HL-60 (cell line): ENCODE measurements around the gene PTPRD.

ENCODE experiments used
- DNase-seq, 2 experiments: peaks; one replicate each; pipeline ENCODE4 v3.0.0-alpha.2; 2010 to 2020; ENCODE audit warnings: low read depth in 1 of 2, low spot score in 1 of 2
- H3K27ac ChIP-seq: fragments of 250-450 bp; sonication (Bioruptor Pico); replicated peaks from 2 replicates; pipeline ENCODE4 v1.5.1; 2020; ENCODE audit warnings: mild to moderate bottlenecking, moderate library complexity
- H3K27me3 ChIP-seq: fragments of 250-450 bp; sonication (Bioruptor Pico); 2 replicates; pipeline ENCODE4 v1.5.1; 2021; ENCODE audit warnings: mild to moderate bottlenecking, moderate library complexity; ENCODE audit not compliant: insufficient read depth, poor library complexity, severe bottlenecking
- H3K4me3 ChIP-seq: replicated peaks from 2 replicates; pipeline ENCODE4 v1.5.1; 2011; ENCODE audit warnings: mild to moderate bottlenecking, control low read depth, low read length; ENCODE audit not compliant: insufficient read depth
- CTCF ChIP-seq: IDR thresholded peaks from one replicate; pipeline ENCODE4 v1.5.1; 2011; ENCODE audit warnings: low read length, control low read depth, inconsistent platforms; ENCODE audit not compliant: insufficient read depth
- GABPA ChIP-seq: IDR thresholded peaks from 2 replicates; pipeline ENCODE4 v1.6.1; 2012; ENCODE audit warnings: low read depth
- POLR2AphosphoS5 ChIP-seq: IDR thresholded peaks from 2 replicates; pipeline ENCODE4 v1.6.1; 2012; ENCODE audit warnings: low read depth
- REST ChIP-seq: IDR thresholded peaks from 2 replicates; pipeline ENCODE4 v1.6.1; 2012; ENCODE audit warnings: low read depth; ENCODE audit not compliant: insufficient replicate concordance
- SPI1 ChIP-seq: IDR thresholded peaks from 2 replicates; pipeline ENCODE4 v1.6.1; 2012; ENCODE audit warnings: low read depth, mild to moderate bottlenecking, borderline replicate concordance

The PTPRD gene

GRCh38 chr9:9674461-9674860 lies 938.3 kb downstream of the PTPRD start:
- Histone ChIP-seq H3K27me3 (no peaks in the 10 kb centered on the region), H3K27ac (no peak overlapping the region), H3K4me3 (no peak overlapping the region)
- TF ChIP-seq POLR2AphosphoS5 (no peak), GABPA (no peak), SPI1 (no peak), REST (no peak), CTCF (no peak)
- DNase-seq: no peak

- DNase-seq: no peak
- no peak overlapping the region for H3K4me3 ChIP-seq
- TF ChIP-seq CTCF (no peak), GABPA (no peak), SPI1 (no peak), REST (no peak), POLR2AphosphoS5 (no peak)
- H3K27me3 ChIP-seq: no peaks in the 10 kb centered on the region
- no peak overlapping the region for H3K27ac ChIP-seq
Measured at GRCh38 chr9:9670454-9670853, 942.3 kb downstream of the PTPRD start.

- Histone ChIP-seq H3K27me3 (no peaks in the 10 kb centered on the region), H3K4me3 (no peak overlapping the region), H3K27ac (no peak overlapping the region)
- TF ChIP-seq POLR2AphosphoS5 (no peak), CTCF (no peak), GABPA (no peak), REST (no peak), SPI1 (no peak)
- no peak for DNase-seq
Measured at GRCh38 chr9:9645006-9645405, 967.8 kb downstream of the PTPRD start.
